ENCODE measurements around the gene EPAS1. TPM values are rescaled to one million over a fixed set of nuclear protein-coding genes. Genes with fewer than 3 reads are reported as not detected.
A peak's percentile ranks its signal among the peaks of the same experiment; 100 is the strongest.

EPAS1 gene
- polyA plus RNA-seq, 2 of the 4 experiments (the other 2 are of a cell fraction), result 128 to 143 TPM

- TF ChIP-seq RCOR1 (IDR thresholded peaks at IDR 0.05; ENCODE audit: low read depth, low read length), result no peak
- TF ChIP-seq POLR2A (IDR thresholded peaks at IDR 0.05; ENCODE audit: low read length), result no peak
- no peak for TF ChIP-seq EHF (CRISPR knock-in tag; IDR thresholded peaks at IDR 0.05)
- TF ChIP-seq HES2 (IDR thresholded peaks at IDR 0.05), result no peak
- TF ChIP-seq HMGXB4 (CRISPR knock-in tag; IDR thresholded peaks at IDR 0.05; ENCODE audit: borderline replicate concordance), result no peak
- TF ChIP-seq ZFP36 (IDR thresholded peaks at IDR 0.05; ENCODE audit: borderline replicate concordance, partially characterized antibody), result no peak
- TF ChIP-seq TP53 (CRISPR knock-in tag; IDR thresholded peaks at IDR 0.05), result no peak
- TF ChIP-seq SREBF2 (IDR thresholded peaks at IDR 0.05), result no peak
- TF ChIP-seq FOSB (CRISPR knock-in tag; IDR thresholded peaks at IDR 0.05), result no peak
- TF ChIP-seq PBX3 (IDR thresholded peaks at IDR 0.05), result 0 out of 2 replicates have a peak, but pooled peaks have one; percentile 13
- TF ChIP-seq BCL3 (IDR thresholded peaks at IDR 0.05), result no peak
- TF ChIP-seq CHD4 (IDR thresholded peaks at IDR 0.05; ENCODE audit: borderline replicate concordance), result no peak
- TF ChIP-seq JUN (IDR thresholded peaks at IDR 0.05), result 0 out of 5 replicates have a peak, but pooled peaks of 1 of the 2 experiments have one; percentile 9
- TF ChIP-seq HDAC2 (IDR thresholded peaks at IDR 0.05), result no peak
- no peak for TF ChIP-seq BHLHE40 (IDR thresholded peaks at IDR 0.05; ENCODE audit: low read depth, low read length)
- no peak for TF ChIP-seq CHD2 (IDR thresholded peaks at IDR 0.05; ENCODE audit: low read length, partially characterized antibody)
- peak; percentile 55 for TF ChIP-seq SMC3 (IDR thresholded peaks at IDR 0.05)
- TF ChIP-seq ELK1 (IDR thresholded peaks at IDR 0.05; ENCODE audit: low read depth, low read length), result no peak
- no peak for TF ChIP-seq HOXA7 (CRISPR knock-in tag; IDR thresholded peaks at IDR 0.05)
- peak; percentile 66 for TF ChIP-seq E2F6 (IDR thresholded peaks at IDR 0.05; ENCODE audit: borderline replicate concordance, low read depth)
- TF ChIP-seq FOSL2 (IDR thresholded peaks at IDR 0.05), result no peak
- TF ChIP-seq FOSL2 (CRISPR knock-in tag; IDR thresholded peaks at IDR 0.05), result no peak; the same call in 1 of the 2 replicates
- no peak for TF ChIP-seq ESRRA (IDR thresholded peaks at IDR 0.05; ENCODE audit: borderline replicate concordance, low read length)
Observed at GRCh38 chr2:46299365-46300263, 2.4 kb downstream of the EPAS1 start (continued).
